GM23338 (cell line): Measurements from ENCODE around the gene DNAH8. TPM values are rescaled to one million over a fixed set of nuclear protein-coding genes. Genes with fewer than 3 reads are reported as not detected.

Experiments
- ATAC-seq: fragments of 200-7000 bp; cut with Tn5 transposase; 3 replicates; pipeline ENCODE4 v1.9.1; 2020
- DNase-seq: peaks from one replicate; pipeline ENCODE4 v3.0.0-alpha.2; 2015; ENCODE audit warnings: low spot score
- H2AFZ ChIP-seq: fragments of 200-600 bp; sonication (generic); 2 replicates; pipeline ENCODE4 v1.8.0; 2016; ENCODE audit warnings: antibody characterized with exemption, mild to moderate bottlenecking, moderate library complexity
- H3F3A ChIP-seq: fragments of 200-600 bp; sonication (generic); replicated peaks from 2 replicates; pipeline ENCODE4 v1.8.0; 2017; ENCODE audit warnings: antibody characterized with exemption, mixed run types, low read depth
- H3K27ac ChIP-seq: fragments of 200-600 bp; sonication (generic); 2 replicates; pipeline ENCODE4 v1.6.1; 2016; ENCODE audit warnings: low read depth
- H3K27me3 ChIP-seq: fragments of 200-600 bp; sonication (generic); 2 replicates; pipeline ENCODE4 v1.8.0; 2016; ENCODE audit warnings: mild to moderate bottlenecking, mixed run types, moderate library complexity; ENCODE audit not compliant: insufficient read depth
- H3K36me3 ChIP-seq: fragments of 200-600 bp; sonication (generic); 2 replicates; pipeline ENCODE4 v1.8.0; 2016; ENCODE audit warnings: mild to moderate bottlenecking; ENCODE audit not compliant: insufficient read depth
- H3K4me1 ChIP-seq: fragments of 200-600 bp; sonication (generic); 2 replicates; pipeline ENCODE4 v1.8.0; 2016; ENCODE audit warnings: mild to moderate bottlenecking, moderate library complexity; ENCODE audit not compliant: insufficient read depth
- H3K4me2 ChIP-seq: fragments of 200-600 bp; sonication (generic); 2 replicates; pipeline ENCODE4 v1.7.1; 2017; ENCODE audit warnings: mixed run types
- H3K4me3 ChIP-seq: fragments of 200-600 bp; sonication (generic); 2 replicates; pipeline ENCODE4 v1.6.1; 2016; ENCODE audit warnings: mixed run types
- H3K79me2 ChIP-seq: fragments of 200-600 bp; sonication (generic); replicated peaks from 2 replicates; pipeline ENCODE4 v1.8.0; 2017; ENCODE audit warnings: mild to moderate bottlenecking; ENCODE audit not compliant: insufficient read depth
- H3K9me2 ChIP-seq: fragments of 200-600 bp; sonication (generic); 2 replicates; pipeline ENCODE4 v1.8.0; 2017; ENCODE audit not compliant: insufficient read depth
- H4K20me1 ChIP-seq: fragments of 200-600 bp; sonication (generic); replicated peaks from 2 replicates; pipeline ENCODE4 v1.8.0; 2017; ENCODE audit warnings: mild to moderate bottlenecking; ENCODE audit not compliant: insufficient read depth
- H3K27ac Mint-ChIP-seq: 2 replicates; pipeline ENCODE4 v1.8.0; 2020; ENCODE audit warnings: inconsistent platforms, mild to moderate bottlenecking, moderate library complexity, mixed read lengths
- H3K27me3 Mint-ChIP-seq: 3 replicates; pipeline ENCODE4 v1.8.0; 2022; ENCODE audit warnings: low read depth, mild to moderate bottlenecking, moderate library complexity, mixed read lengths, inconsistent platforms; ENCODE audit not compliant: insufficient read depth, poor library complexity
- H3K36me3 Mint-ChIP-seq: 3 replicates; pipeline ENCODE4 v1.8.0; 2021; ENCODE audit warnings: low read depth, mild to moderate bottlenecking, inconsistent platforms, moderate library complexity, mixed read lengths
- H3K4me1 Mint-ChIP-seq: 3 replicates; pipeline ENCODE4 v1.8.0; 2020; ENCODE audit warnings: mild to moderate bottlenecking, inconsistent platforms, mixed read lengths
- H3K4me3 Mint-ChIP-seq: 3 replicates; pipeline ENCODE4 v1.8.0; 2021; ENCODE audit warnings: moderate library complexity, mild to moderate bottlenecking, inconsistent platforms, mixed read lengths
- H3K9me3 Mint-ChIP-seq: 3 replicates; pipeline ENCODE4 v1.8.0; 2020; ENCODE audit warnings: moderate library complexity, mild to moderate bottlenecking, inconsistent platforms, mixed read lengths
- CREB1 ChIP-seq: fragments of 250-450 bp; sonication (Bioruptor Pico); IDR thresholded peaks from 2 replicates; pipeline ENCODE4 v1.5.0; 2020; ENCODE audit warnings: low read depth, mild to moderate bottlenecking, moderate library complexity
- CTCF ChIP-seq, 2 experiments: fragments of 200-600 bp in 1 of 2; sonication (generic) in 1 of 2; conservative IDR thresholded peaks; 2 replicates each; pipeline versions ENCODE4 v1.5.1 to v1.6.1; 2016 to 2017; ENCODE audit warnings: antibody characterized with exemption in 2 of 2, low read depth in 2 of 2, mild to moderate bottlenecking in 2 of 2, moderate library complexity in 1 of 2
- ETS1 ChIP-seq: IDR thresholded peaks from 2 replicates; pipeline ENCODE4 v1.6.1; 2016; ENCODE audit warnings: antibody characterized with exemption
- EZH2 ChIP-seq: fragments of 200-600 bp; sonication (generic); IDR thresholded peaks from one replicate; pipeline ENCODE4 v1.8.0; 2017; ENCODE audit warnings: antibody characterized with exemption, mild to moderate bottlenecking, low read depth; ENCODE audit not compliant: unreplicated experiment
- EZH2phosphoT487 ChIP-seq: fragments of 200-600 bp; sonication (generic); IDR thresholded peaks from one replicate; pipeline ENCODE4 v1.8.1; 2018; ENCODE audit warnings: antibody characterized with exemption; ENCODE audit not compliant: unreplicated experiment
- JUNB ChIP-seq: IDR thresholded peaks from one replicate; pipeline ENCODE4 v1.6.1; 2016; ENCODE audit warnings: antibody characterized with exemption; ENCODE audit not compliant: unreplicated experiment
- NANOG ChIP-seq: IDR thresholded peaks from 2 replicates; pipeline ENCODE4 v1.6.1; 2016; ENCODE audit warnings: antibody characterized with exemption, borderline replicate concordance
- POLR2AphosphoS5 ChIP-seq: IDR thresholded peaks from 2 replicates; pipeline ENCODE4 v1.6.1; 2016; ENCODE audit warnings: antibody characterized with exemption, low read depth
- REST ChIP-seq: IDR thresholded peaks from one replicate; pipeline ENCODE4 v1.6.1; 2018; ENCODE audit warnings: antibody characterized with exemption; ENCODE audit not compliant: unreplicated experiment
- STAT1 ChIP-seq: IDR thresholded peaks from one replicate; pipeline ENCODE4 v1.6.1; 2016; ENCODE audit warnings: antibody characterized with exemption; ENCODE audit not compliant: unreplicated experiment
- ZNF114 ChIP-seq: fragments of 250-450 bp; sonication (Bioruptor Pico); IDR thresholded peaks from 2 replicates; pipeline ENCODE4 v1.5.0; 2020; ENCODE audit warnings: mild to moderate bottlenecking, moderate library complexity
- ZNF331 ChIP-seq: fragments of 250-450 bp; sonication (Bioruptor Pico); IDR thresholded peaks from 2 replicates; pipeline ENCODE4 v1.5.0; 2020; ENCODE audit warnings: low read depth, mild to moderate bottlenecking, moderate library complexity
- ZNF462 ChIP-seq: fragments of 250-450 bp; sonication (Bioruptor Pico); IDR thresholded peaks from 2 replicates; pipeline ENCODE4 v1.5.0; 2020; ENCODE audit warnings: mild to moderate bottlenecking, moderate library complexity
- polyA plus RNA-seq: library from polyadenylated mRNA; unstranded; fragments of >200 nt; fragmentation: Nextera tagmentation; extraction: Ambion mirVana; gene quantifications from 2 replicates; pipeline ENCODE4 v1.2.1, GENCODE V29; 2016
- total RNA-seq: library from RNA; depleted of rRNA; stranded (reverse); fragments of >200 nt; shearing (Covaris generic); gene quantifications from 2 replicates; pipeline ENCODE4 v1.2.3, GENCODE V29; 2014

Gene DNAH8
- total and polyA plus RNA-seq, 2 experiments from 2014 or later, result 0.02 TPM; not detected in 1

GRCh38 chr6:38794682-38795081 lies 79.6 kb downstream of the DNAH8 start:
- Mint-ChIP-seq H3K27me3 (peaks cover 1% of the 10 kb centered on the region), H3K4me3 (no peak overlapping the region), H3K4me1 (peaks cover 4% of the 10 kb centered on the region; the same call in 2 of the 3 replicates), H3K27ac (no peak overlapping the region), H3K36me3 (no peaks in the 10 kb centered on the region), H3K9me3 (no peaks in the 10 kb centered on the region)
- Histone ChIP-seq H2AFZ (no peak overlapping the region), H3K27me3 (no peaks in the 10 kb centered on the region), H4K20me1 (no peaks in the 10 kb centered on the region), H3K4me2 (no peak overlapping the region), H3K79me2 (no peaks in the 10 kb centered on the region), H3K4me1 (no peaks in the 10 kb centered on the region; the same call in 1 of the 2 replicates), H3K4me3 (no peak overlapping the region), H3K36me3 (no peaks in the 10 kb centered on the region), H3F3A (no peaks in the 10 kb centered on the region), H3K27ac (no peak overlapping the region), H3K9me2 (peaks cover 4% of the 10 kb centered on the region; the same call in 1 of the 2 replicates)
- TF ChIP-seq JUNB (no peak), EZH2phosphoT487 (no peak), ZNF462 (CRISPR knock-in tag) (no peak), ZNF114 (CRISPR knock-in tag) (no peak), ETS1 (no peak), POLR2AphosphoS5 (no peak), EZH2 (no peak), REST (no peak), STAT1 (no peak), CTCF (conservative IDR thresholded peaks at IDR 0.05; ENCODE audit: low read depth in 2 of 2) (no peak), NANOG (no peak), ZNF331 (CRISPR knock-in tag) (no peak), CREB1 (CRISPR knock-in tag) (no peak)
- DNase-seq, result no peak
- no peak for ATAC-seq
